ENCODE data around the gene MOB3C.
"Not testable (repeated sequence)": the region's sequence is repeated elsewhere in the genome, so short reads cannot be mapped to it uniquely, and the experiment has no call there.

The MOB3C gene

GRCh38 chr1:46616277-46617107, at the start of gene MOB3C:
MOB3C (minus strand) TSS chr1:46616811; CDS start chr1:46613321, 3,490 bp downstream.
- no peak for FAIRE-seq

GRCh38 chr1:46665983-46666382, 49.4 kb upstream of the MOB3C start:
- FAIRE-seq: no peak

GRCh38 chr1:46662919-46663318, 46.3 kb upstream of the MOB3C start:
- not testable (repeated sequence) for FAIRE-seq

- FAIRE-seq: not testable (repeated sequence)
Measured at GRCh38 chr1:46660116-46660515, 43.5 kb upstream of the MOB3C start.

GRCh38 chr1:46659307-46659870, 42.8 kb upstream of the MOB3C start:
- no peak for FAIRE-seq

GRCh38 chr1:46657775-46658174, 41.2 kb upstream of the MOB3C start:
- FAIRE-seq: no peak

- FAIRE-seq: no peak
Measured at GRCh38 chr1:46656643-46657042, 40.0 kb upstream of the MOB3C start.

GRCh38 chr1:46655848-46656247, 39.2 kb upstream of the MOB3C start:
- no peak for FAIRE-seq

- not testable (repeated sequence) for FAIRE-seq
Measured at GRCh38 chr1:46654698-46655097, 38.1 kb upstream of the MOB3C start.

GRCh38 chr1:46654012-46654411, 37.4 kb upstream of the MOB3C start:
- no peak for FAIRE-seq

- no peak for FAIRE-seq
Measured at GRCh38 chr1:46653405-46653958, 36.9 kb upstream of the MOB3C start.

GRCh38 chr1:46652321-46653100, 35.9 kb upstream of the MOB3C start:
- FAIRE-seq: no peak

GRCh38 chr1:46651152-46651551, 34.5 kb upstream of the MOB3C start:
- not testable (repeated sequence) for FAIRE-seq

- no peak for FAIRE-seq
Measured at GRCh38 chr1:46650491-46650890, 33.9 kb upstream of the MOB3C start.

GRCh38 chr1:46649764-46650163, 33.2 kb upstream of the MOB3C start:
- FAIRE-seq: no peak

GRCh38 chr1:46647611-46648010, 31.0 kb upstream of the MOB3C start:
- FAIRE-seq: no peak

GRCh38 chr1:46646844-46647243, 30.2 kb upstream of the MOB3C start:
- FAIRE-seq: no peak

GRCh38 chr1:46646331-46646730, 29.7 kb upstream of the MOB3C start:
- no peak for FAIRE-seq

GRCh38 chr1:46645815-46646214, 29.2 kb upstream of the MOB3C start:
- FAIRE-seq: no peak

GRCh38 chr1:46643368-46643775, 26.8 kb upstream of the MOB3C start:
- no peak for FAIRE-seq

GRCh38 chr1:46642115-46642680, 25.6 kb upstream of the MOB3C start:
- no peak for FAIRE-seq

GRCh38 chr1:46639547-46639946, 22.9 kb upstream of the MOB3C start:
- FAIRE-seq: no peak

- FAIRE-seq: no peak
Measured at GRCh38 chr1:46638921-46639320, 22.3 kb upstream of the MOB3C start.
